NCI-H1694 (cell line): ENCODE results near the gene EIPR1.
"Not testable (repeated sequence)": the region's sequence is repeated elsewhere in the genome, so short reads cannot be mapped to it uniquely, and the experiment has no call there.

Experiments used
- DNase-seq: peaks from one replicate; lab custom pipeline; 2025; lab: John Stamatoyannopoulos, UW

The EIPR1 gene

GRCh38 chr2:3211256-3212060 lies 166.2 kb downstream of the EIPR1 start:
- DNase-seq = no peak

GRCh38 chr2:3210257-3210656 lies 167.4 kb downstream of the EIPR1 start:
- DNase-seq = no peak

- no peak for DNase-seq
Observed at GRCh38 chr2:3209258-3209657, 168.4 kb downstream of the EIPR1 start.

- DNase-seq = no peak
Observed at GRCh38 chr2:3208591-3208990, 169.0 kb downstream of the EIPR1 start.

- no peak for DNase-seq
Observed at GRCh38 chr2:3208179-3208578, 169.4 kb downstream of the EIPR1 start.

- DNase-seq = no peak
Observed at GRCh38 chr2:3207091-3207491, 170.5 kb downstream of the EIPR1 start.

- DNase-seq = no peak
Observed at GRCh38 chr2:3205845-3206244, 171.8 kb downstream of the EIPR1 start.

GRCh38 chr2:3204031-3204821 lies 173.4 kb downstream of the EIPR1 start:
- DNase-seq = no peak

- no peak for DNase-seq
Observed at GRCh38 chr2:3203497-3204019, 174.1 kb downstream of the EIPR1 start.

GRCh38 chr2:3202926-3203325 lies 174.7 kb downstream of the EIPR1 start:
- no peak for DNase-seq

GRCh38 chr2:3201281-3201680 lies 176.3 kb downstream of the EIPR1 start:
- no peak for DNase-seq

- DNase-seq = no peak
Observed at GRCh38 chr2:3200420-3200939, 177.1 kb downstream of the EIPR1 start.

GRCh38 chr2:3199627-3200345 lies 177.8 kb downstream of the EIPR1 start:
- no peak for DNase-seq

GRCh38 chr2:3198671-3199192 lies 178.9 kb downstream of the EIPR1 start:
- not testable (repeated sequence) for DNase-seq

GRCh38 chr2:3198119-3198518 lies 179.5 kb downstream of the EIPR1 start:
- peak; percentile 49 for DNase-seq

- DNase-seq = no peak
Observed at GRCh38 chr2:3197308-3197707, 180.3 kb downstream of the EIPR1 start.

GRCh38 chr2:3196716-3197115 lies 180.9 kb downstream of the EIPR1 start:
- no peak for DNase-seq

- DNase-seq = peak; percentile 82
Observed at GRCh38 chr2:3195641-3196476, 181.8 kb downstream of the EIPR1 start.

GRCh38 chr2:3194828-3195227 lies 182.8 kb downstream of the EIPR1 start:
- DNase-seq = no peak

GRCh38 chr2:3193443-3194330 lies 183.9 kb downstream of the EIPR1 start:
- DNase-seq = peak; percentile 91
